Measurements from ENCODE around the gene LUZP1. TPM values are rescaled to one million over a fixed set of nuclear protein-coding genes. Genes with fewer than 3 reads are reported as not detected.

The LUZP1 gene
- total RNA-seq, 1 experiment from 2014 or later, result 13.2 TPM

DNA sequence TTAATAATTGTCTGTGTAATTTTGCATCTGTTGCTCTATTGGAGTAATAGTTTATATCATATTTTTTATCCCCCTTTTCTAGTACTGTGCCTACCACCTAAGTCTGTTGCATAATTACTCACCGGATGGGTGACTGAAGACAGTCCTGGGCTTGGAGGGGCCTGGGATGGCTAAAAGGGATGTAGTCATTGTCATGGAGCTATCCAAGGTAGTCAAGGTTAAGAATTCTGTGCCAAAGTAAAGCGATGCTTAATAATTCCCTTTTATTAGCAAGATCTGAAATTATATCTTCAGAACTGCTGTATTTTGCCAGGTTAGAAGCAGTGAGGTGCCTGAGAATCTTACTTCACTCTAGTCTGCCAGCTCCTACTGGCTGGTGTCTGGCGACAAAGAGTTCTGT, 87.8 kb downstream of the LUZP1 start:
- no peak for DNase-seq (ENCODE audit: low read depth, low spot score)
- in situ Hi-C loops (cut with HindIII; ENCODE audit: low pct_unique_long_range_greater_than_20kb, low sequenced_read_pairs), result no loop called here

DNA sequence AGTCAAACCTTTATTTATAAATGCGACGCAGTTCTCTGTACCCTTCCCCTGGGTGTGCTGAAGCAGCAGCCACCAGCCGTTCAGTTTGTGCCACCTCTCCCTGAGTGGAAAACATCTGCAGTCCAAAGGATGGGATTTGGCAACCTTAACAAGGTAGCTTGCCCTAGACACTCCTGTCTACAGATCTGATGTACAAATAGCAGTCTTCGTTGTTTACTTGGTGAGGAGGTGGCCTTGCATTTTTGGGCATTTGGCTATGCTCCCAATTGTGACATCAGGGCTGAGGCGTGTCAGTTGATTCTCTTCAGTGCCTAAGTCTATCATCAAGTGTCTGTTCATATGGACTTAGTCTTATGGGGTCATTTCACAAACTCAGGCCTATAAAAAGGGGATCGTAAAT, 89.6 kb downstream of the LUZP1 start:
- in situ Hi-C loops (cut with HindIII; ENCODE audit: low pct_unique_long_range_greater_than_20kb, low sequenced_read_pairs), result no loop called here
- no peak for DNase-seq (ENCODE audit: low read depth, low spot score)

DNA sequence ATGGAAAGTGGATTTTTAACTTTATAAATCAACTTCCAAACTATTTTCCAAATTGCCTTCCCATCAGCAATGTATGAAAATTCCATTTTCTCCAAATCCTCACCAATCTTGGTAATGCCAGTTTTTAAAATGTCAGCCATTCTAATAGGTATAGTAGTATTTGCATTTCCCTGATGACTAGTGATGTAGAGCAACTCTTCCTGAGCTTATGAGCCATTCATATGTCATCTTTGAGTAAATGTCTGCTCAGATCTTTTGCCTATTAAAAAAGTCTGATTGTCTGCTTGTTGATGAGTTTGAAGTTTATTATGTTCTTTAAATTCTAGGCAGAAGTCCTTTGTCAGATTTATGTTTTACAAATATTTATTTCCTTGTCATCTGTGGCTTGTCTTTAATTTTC, 94.6 kb downstream of the LUZP1 start:
- DNase-seq (ENCODE audit: low read depth, low spot score), result no peak
- in situ Hi-C loops (cut with HindIII; ENCODE audit: low pct_unique_long_range_greater_than_20kb, low sequenced_read_pairs), result no loop called here

DNA sequence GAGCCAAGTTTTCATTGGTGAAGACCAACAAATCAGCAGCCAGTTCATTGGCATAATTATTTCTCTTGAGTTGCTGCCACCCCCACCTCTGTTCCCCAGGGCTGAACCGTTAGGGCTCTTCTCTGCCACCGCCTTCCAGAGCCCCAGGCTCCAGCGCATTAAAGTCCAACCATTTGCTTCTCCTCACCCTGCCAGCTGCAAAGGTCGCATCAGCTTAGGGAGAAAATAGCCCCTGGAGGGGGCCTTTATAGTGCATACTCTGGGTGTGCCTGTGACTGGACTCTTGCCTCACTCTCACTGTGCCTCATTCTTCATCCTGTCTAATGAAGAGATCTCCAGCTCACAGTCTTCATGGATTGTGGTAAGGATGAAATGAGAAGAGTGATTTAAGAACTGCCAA, 99.0 kb downstream of the LUZP1 start:
- in situ Hi-C loops (cut with HindIII; ENCODE audit: low pct_unique_long_range_greater_than_20kb, low sequenced_read_pairs), result no loop called here
- no peak for DNase-seq (ENCODE audit: low read depth, low spot score)

DNA sequence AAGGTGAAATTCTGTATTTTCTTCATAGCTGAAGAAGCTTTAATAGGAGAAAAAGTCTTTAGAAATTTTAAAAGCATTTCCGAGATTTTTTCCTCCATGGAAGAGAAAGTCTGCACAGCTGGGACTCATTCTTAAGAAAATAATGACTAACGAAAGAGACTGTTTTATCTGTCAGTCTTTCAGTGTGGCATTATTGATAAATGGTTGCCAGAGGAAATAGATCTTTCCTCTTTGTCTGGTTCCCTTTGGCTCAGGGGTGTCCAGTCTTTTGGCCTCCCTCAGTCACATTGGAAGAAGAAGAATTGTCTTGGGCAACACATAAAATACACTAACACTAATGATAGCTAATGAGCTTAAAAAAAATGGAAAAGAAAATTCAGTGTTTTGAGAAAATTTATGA, 99.5 kb downstream of the LUZP1 start:
- in situ Hi-C loops (cut with HindIII; ENCODE audit: low pct_unique_long_range_greater_than_20kb, low sequenced_read_pairs), result no loop called here

DNA sequence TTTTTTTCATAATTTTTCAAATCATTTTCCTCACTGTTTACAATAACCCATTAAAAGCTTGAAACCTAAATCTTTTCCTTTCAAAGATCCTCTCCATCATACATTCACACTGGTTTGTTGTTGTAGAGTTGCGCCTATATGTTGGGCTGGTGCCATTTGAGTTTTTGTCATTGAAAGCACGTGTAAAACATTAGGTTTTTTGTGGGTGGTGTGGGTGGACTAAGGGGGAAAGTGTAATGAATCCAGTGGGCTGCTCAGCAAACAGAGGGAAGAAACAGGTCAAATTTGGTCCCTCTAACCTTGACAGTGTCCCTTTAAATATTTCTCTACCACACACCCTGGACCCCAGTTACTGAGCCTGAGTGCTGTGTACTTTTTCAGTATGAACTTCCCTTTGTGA, 102.6 kb downstream of the LUZP1 start:
- in situ Hi-C loops (cut with HindIII; ENCODE audit: low pct_unique_long_range_greater_than_20kb, low sequenced_read_pairs), result no loop called here
- DNase-seq (ENCODE audit: low read depth, low spot score), result no peak

More for the DNA sequence above, 99.5 kb downstream of the LUZP1 start:
- DNase-seq (ENCODE audit: low read depth, low spot score), result no peak

DNA sequence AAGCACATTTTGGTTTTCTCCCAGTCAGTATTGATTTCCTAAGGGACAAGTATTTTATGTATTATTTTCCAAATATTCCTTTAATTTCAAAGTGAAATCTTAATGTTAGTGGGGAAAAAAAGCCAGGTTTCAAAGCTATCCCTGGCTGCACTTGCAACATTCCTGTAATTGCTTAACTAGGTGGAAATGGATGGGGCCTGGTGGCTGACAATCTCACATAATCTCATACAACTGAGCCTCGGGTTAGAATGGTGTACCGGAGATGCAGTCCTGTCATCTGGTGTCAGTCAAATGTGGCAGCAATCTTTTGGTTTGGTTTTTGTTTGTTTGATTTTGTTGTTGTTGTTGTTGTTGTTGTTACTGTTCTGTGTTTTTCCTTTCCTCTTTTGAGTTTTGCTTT, 103.3 kb downstream of the LUZP1 start:
- DNase-seq (ENCODE audit: low read depth, low spot score), result no peak
- in situ Hi-C loops (cut with HindIII; ENCODE audit: low pct_unique_long_range_greater_than_20kb, low sequenced_read_pairs), result no loop called here

DNA sequence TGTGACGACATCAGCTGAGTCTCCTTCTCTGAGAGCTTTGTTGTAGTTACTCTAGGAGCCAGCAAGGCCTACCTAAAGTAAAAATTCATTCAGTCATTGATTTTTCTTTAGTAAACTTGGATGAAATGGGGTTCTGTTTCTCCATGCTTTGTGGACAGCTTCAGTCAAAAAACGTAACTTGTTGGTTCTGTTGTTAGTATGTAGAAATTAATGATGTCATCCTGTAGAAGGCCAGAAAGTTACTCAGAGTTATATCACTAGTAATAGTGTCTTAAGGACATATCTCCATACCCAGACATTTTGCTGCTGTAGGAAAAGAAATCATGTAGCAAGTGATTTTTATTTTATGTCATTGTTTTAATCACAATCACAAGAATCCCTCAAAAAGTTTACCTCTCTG, 106.4 kb downstream of the LUZP1 start:
- in situ Hi-C loops (cut with HindIII; ENCODE audit: low pct_unique_long_range_greater_than_20kb, low sequenced_read_pairs), result no loop called here

DNA sequence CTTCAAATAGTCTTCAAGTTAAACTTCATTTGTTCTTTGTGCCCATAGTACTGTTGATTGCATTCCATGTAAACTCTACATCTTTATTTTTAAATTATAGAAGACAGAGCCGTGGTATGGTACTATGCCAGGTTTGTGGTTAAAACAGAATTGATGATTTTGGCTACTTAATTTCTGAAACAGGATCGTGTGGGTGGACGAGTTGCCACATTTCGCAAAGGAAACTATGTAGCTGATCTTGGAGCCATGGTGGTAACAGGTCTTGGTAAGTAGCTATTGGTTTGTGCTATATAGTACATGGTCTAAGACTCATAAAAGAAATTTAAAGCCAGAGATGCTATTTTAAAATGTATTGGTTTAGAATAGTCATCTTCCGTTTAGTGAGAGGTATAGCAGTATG, 111.4 kb downstream of the LUZP1 start:
- DNase-seq (ENCODE audit: low read depth, low spot score), result no peak
- in situ Hi-C loops (cut with HindIII; ENCODE audit: low pct_unique_long_range_greater_than_20kb, low sequenced_read_pairs), result no loop called here

More for the DNA sequence above, 106.4 kb downstream of the LUZP1 start:
- no peak for DNase-seq (ENCODE audit: low read depth, low spot score)

DNA sequence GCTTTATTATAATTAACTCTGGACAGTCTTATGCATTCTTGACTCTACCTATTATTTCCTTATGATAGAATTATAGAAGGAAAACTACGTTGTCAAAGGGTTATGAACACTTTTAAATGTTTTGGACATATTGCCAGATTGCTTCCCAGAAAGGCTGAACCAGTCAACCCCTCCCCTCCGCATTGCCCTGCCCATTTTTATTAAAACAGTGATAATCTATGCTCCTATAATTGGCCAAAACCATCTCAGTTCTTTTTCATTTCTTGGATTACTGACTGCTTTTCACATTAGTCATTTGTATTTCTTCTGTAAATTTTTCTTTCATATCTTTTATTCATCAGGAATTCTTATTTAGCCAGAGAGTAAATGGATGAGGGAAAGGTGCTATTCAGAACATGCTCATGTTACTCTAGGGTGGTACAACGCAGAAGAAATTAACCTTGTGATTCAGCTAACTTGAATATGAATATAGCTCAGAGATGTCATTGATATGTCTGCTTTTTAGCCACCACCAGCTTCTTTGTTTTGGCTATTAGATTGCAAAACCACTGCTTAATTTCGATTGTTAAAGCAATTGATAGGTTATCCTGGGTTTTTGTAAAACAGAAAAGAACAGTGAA, 117.3 kb downstream of the LUZP1 start:
- in situ Hi-C loops (cut with HindIII; ENCODE audit: low pct_unique_long_range_greater_than_20kb, low sequenced_read_pairs), result no loop called here

DNA sequence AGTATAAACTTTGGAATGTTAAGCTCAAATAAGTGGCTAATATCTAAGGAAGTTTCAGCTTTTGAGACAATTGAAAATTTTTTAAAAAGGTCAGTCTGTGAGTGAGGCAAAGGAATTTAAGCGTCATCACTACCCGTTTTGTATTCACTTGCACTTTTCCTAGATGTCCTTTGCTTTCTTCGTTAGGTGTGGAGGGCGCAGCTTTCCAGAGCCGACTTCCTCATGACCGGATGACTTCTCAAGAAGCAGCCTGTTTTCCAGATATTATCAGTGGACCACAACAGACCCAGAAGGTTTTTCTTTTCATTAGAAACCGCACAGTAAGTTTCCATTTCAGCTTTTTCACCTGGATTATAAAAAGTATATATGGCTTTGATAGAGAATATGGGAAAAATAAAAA, 118.5 kb downstream of the LUZP1 start:
- in situ Hi-C loops (cut with HindIII; ENCODE audit: low pct_unique_long_range_greater_than_20kb, low sequenced_read_pairs), result no loop called here

More for the DNA sequence above, 117.3 kb downstream of the LUZP1 start:
- DNase-seq (ENCODE audit: low read depth, low spot score), result no peak

DNA sequence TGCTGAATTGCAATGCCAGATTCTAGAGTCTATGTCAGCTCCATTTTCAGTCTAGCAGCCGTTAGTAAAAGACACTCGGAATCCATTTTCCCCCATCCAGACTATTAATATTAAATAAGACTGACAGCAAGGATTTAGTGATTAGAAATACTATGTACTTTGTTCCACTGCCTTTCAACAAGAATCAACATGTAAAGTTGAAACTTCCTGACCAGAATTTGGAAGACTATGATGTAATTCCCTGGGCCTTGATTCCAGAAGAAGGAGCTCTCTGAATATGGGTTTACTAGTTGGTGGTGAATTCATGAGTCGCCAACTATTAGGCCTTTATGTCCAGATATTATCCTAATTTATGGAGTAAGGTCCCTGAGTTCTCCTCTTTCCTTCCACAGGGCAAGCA, 124.6 kb downstream of the LUZP1 start:
- in situ Hi-C loops (cut with HindIII; ENCODE audit: low pct_unique_long_range_greater_than_20kb, low sequenced_read_pairs), result no loop called here

More for the DNA sequence above, 118.5 kb downstream of the LUZP1 start:
- DNase-seq (ENCODE audit: low read depth, low spot score), result no peak

DNA sequence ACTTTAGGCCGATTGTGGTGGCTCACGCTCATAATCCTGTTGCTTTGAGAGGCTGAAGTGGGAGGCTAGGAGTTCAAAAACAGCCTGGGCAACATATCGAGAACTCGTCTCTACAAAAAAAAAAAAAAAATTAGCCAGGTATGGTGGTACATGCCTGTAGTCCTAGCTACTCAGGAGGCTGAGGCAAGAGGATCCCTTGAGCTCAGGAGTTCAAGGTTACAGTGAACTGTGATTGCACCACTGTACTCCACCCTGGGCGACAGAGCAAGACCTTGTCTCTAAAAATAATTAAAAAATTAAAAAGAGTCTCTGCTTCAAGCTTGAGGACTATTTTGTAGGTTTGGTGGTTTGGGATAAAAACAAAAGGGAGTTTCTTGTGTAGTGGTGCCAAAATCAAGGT, 128.1 kb downstream of the LUZP1 start:
- no peak for DNase-seq (ENCODE audit: low read depth, low spot score)
- in situ Hi-C loops (cut with HindIII; ENCODE audit: low pct_unique_long_range_greater_than_20kb, low sequenced_read_pairs), result no loop called here

More for the DNA sequence above, 124.6 kb downstream of the LUZP1 start:
- no peak for DNase-seq (ENCODE audit: low read depth, low spot score)

DNA sequence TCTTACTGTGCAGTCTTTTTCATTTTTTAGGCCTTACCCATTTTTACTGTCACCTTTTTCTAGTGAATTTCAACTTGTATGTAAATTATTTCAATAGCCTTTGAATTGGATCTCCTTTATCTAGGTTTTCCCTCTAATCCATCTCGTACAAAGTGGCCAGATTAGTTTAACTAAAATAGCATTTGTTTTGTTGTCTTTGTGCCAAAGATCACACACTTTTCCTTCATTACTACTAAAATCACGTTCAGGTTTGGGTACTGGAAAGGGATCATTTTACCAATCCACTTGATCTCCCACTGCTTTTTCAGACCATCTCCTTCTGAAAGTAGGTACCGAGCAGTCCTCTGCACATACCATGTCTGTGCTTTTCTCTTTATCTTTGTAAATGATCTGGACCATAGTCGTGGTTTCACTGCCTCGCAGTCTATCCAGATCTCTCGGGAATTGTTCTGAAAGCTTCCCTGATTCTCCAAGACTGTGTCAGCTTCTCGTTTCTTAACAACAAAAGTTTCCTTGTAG, 129.3 kb downstream of the LUZP1 start:
- in situ Hi-C loops (cut with HindIII; ENCODE audit: low pct_unique_long_range_greater_than_20kb, low sequenced_read_pairs), result no loop called here
- DNase-seq (ENCODE audit: low read depth, low spot score), result no peak

DNA sequence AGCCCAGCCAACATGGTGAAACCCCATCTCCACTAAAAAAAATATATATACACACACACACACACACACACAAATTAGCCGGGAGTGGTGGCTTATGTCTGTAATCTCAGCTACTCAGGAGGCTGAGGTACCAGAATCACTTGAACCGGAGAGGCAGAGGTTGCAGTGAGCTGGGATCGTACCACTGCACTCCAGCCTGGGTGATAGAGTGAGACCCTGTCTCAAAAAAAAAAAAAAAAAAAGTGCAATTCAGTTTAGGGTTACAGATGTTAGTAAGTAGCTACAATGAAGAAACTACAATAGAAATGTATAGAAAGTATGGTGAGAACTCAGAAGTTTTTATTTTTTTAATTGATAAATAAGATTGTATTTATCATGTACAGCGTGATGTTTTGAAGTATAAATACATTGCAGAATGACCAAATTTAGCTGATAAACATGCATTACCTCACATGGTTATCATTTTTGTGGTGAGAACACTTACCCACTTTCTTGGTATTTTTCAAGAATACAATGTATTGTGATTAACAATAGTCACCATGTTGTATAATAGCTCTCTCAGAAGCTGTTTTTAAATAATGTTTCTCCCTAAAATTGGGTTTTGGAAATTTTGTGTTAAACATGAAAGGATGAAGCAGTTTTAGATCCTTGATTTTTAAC, 131.4 kb downstream of the LUZP1 start:
- DNase-seq (ENCODE audit: low read depth, low spot score), result no peak
- in situ Hi-C loops (cut with HindIII; ENCODE audit: low pct_unique_long_range_greater_than_20kb, low sequenced_read_pairs), result no loop called here

DNA sequence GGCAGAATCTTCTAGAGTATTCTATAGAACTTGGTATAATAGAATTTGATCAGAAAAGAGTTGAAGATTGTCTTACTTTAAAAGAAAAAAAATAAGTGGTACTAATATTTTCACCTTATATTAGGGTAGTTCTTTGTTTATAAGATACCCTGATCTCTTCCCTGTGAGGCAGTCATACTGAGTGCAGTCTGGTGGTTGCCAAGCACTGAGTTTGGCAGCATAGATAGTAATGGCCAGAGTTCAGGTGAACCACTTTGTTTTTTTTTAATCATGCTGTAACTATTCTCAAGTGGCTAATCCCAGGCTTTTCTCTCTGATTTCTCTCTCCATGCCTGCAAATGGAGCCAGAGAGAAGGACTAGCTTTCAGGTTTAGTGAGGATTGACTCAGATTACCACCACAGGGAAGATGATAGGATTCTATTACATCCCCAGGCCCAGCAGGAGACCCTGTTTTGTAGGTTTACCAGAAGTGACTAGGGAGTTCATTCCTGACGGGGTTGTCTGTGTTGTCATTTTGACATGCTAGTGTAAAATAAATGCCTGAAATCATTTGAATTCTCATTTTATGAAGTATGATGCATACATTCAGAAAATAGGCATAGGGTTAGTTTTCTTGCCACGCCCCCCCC, 132.7 kb downstream of the LUZP1 start:
- no peak for DNase-seq (ENCODE audit: low read depth, low spot score)
- in situ Hi-C loops (cut with HindIII; ENCODE audit: low pct_unique_long_range_greater_than_20kb, low sequenced_read_pairs), result no loop called here

All from SK-MEL-5 (cell line).